HEK293 (cell line): Measurements from ENCODE around the gene TXNIP.

Experiments
- GLIS2 ChIP-seq: fragments of 450-650 bp; formaldehyde crosslinking; IDR thresholded peaks from 2 replicates; pipeline ENCODE4 v1.5.1; 2016; ENCODE audit warnings: missing biosample characterization, missing genetic modification characterization
- KLF9 ChIP-seq: fragments of 450-650 bp; formaldehyde crosslinking; IDR thresholded peaks from 2 replicates; pipeline ENCODE4 v1.5.1; 2016; ENCODE audit warnings: missing biosample characterization, missing genetic modification characterization, low read depth
- PRDM4 ChIP-seq: fragments of 450-650 bp; formaldehyde crosslinking; IDR thresholded peaks from 2 replicates; pipeline ENCODE4 v1.5.1; 2017; ENCODE audit warnings: missing biosample characterization, missing genetic modification characterization
- SCRT1 ChIP-seq: fragments of 450-650 bp; formaldehyde crosslinking; IDR thresholded peaks from 2 replicates; pipeline ENCODE4 v1.5.1; 2016; ENCODE audit warnings: missing biosample characterization, missing genetic modification characterization, borderline replicate concordance
- SP2 ChIP-seq: fragments of 450-650 bp; formaldehyde crosslinking; IDR thresholded peaks from 2 replicates; pipeline ENCODE4 v1.5.1; 2016; ENCODE audit warnings: missing biosample characterization, missing genetic modification characterization
- ZBTB11 ChIP-seq: fragments of 450-650 bp; formaldehyde crosslinking; conservative IDR thresholded peaks from 2 replicates; pipeline ENCODE4 v1.5.1; 2016; ENCODE audit warnings: low read depth, missing biosample characterization, missing genetic modification characterization
- ZBTB44 ChIP-seq: fragments of 450-650 bp; IDR thresholded peaks from 2 replicates; pipeline ENCODE4 v1.5.1; 2018; ENCODE audit warnings: missing biosample characterization, mild to moderate bottlenecking, missing genetic modification characterization
- ZIC2 ChIP-seq: fragments of 450-650 bp; formaldehyde crosslinking; IDR thresholded peaks from 2 replicates; pipeline ENCODE4 v1.5.1; 2016; ENCODE audit warnings: missing biosample characterization, missing genetic modification characterization
- ZNF114 ChIP-seq: fragments of 450-650 bp; formaldehyde crosslinking; IDR thresholded peaks from 2 replicates; pipeline ENCODE4 v1.5.0; 2017; ENCODE audit warnings: missing biosample characterization, missing genetic modification characterization
- ZNF146 ChIP-seq: fragments of 450-650 bp; formaldehyde crosslinking; IDR thresholded peaks from 2 replicates; pipeline ENCODE4 v1.5.1; 2016; ENCODE audit warnings: missing biosample characterization, missing genetic modification characterization
- ZNF169 ChIP-seq: fragments of 450-650 bp; formaldehyde crosslinking; IDR thresholded peaks from 2 replicates; pipeline ENCODE4 v1.5.1; 2016; ENCODE audit warnings: missing biosample characterization, missing genetic modification characterization
- ZNF18 ChIP-seq: fragments of 450-650 bp; formaldehyde crosslinking; IDR thresholded peaks from 2 replicates; pipeline ENCODE4 v1.5.1; 2016; ENCODE audit warnings: missing biosample characterization, missing genetic modification characterization
- ZNF2 ChIP-seq: fragments of 450-650 bp; formaldehyde crosslinking; IDR thresholded peaks from 2 replicates; pipeline ENCODE4 v1.5.1; 2016; ENCODE audit warnings: missing biosample characterization, missing genetic modification characterization
- ZNF24 ChIP-seq: fragments of 450-650 bp; formaldehyde crosslinking; IDR thresholded peaks from 2 replicates; pipeline ENCODE4 v1.5.1; 2016; ENCODE audit warnings: missing biosample characterization, missing genetic modification characterization
- ZNF341 ChIP-seq: fragments of 450-650 bp; formaldehyde crosslinking; IDR thresholded peaks from 2 replicates; pipeline ENCODE4; 2016; ENCODE audit warnings: low read depth, missing biosample characterization, missing genetic modification characterization
- ZNF48 ChIP-seq: fragments of 450-650 bp; formaldehyde crosslinking; IDR thresholded peaks from 2 replicates; pipeline ENCODE4 v1.5.1; 2016; ENCODE audit warnings: missing biosample characterization, missing genetic modification characterization
- ZNF629 ChIP-seq: fragments of 450-650 bp; formaldehyde crosslinking; IDR thresholded peaks from 2 replicates; pipeline ENCODE4 v1.5.1; 2017; ENCODE audit warnings: missing biosample characterization, missing genetic modification characterization
- ZNF670 ChIP-seq: fragments of 450-650 bp; formaldehyde crosslinking; IDR thresholded peaks from 2 replicates; pipeline ENCODE4 v1.5.1; 2016; ENCODE audit warnings: missing biosample characterization, missing genetic modification characterization, low read depth
- ZXDB ChIP-seq: fragments of 450-650 bp; formaldehyde crosslinking; IDR thresholded peaks from 2 replicates; pipeline ENCODE4 v1.5.1; 2016; ENCODE audit warnings: missing biosample characterization, missing genetic modification characterization

The TXNIP gene

GRCh38 chr1:145978854-145979745 is 17.3 kb downstream of the TXNIP start (continued):
- TF ChIP-seq PRDM4 (tag by site-specific recombination): peak; percentile 92
- TF ChIP-seq ZNF114 (tag by site-specific recombination): no peak
- peak; percentile 75; the same call in 1 of the 2 replicates for TF ChIP-seq ZIC2 (tag by site-specific recombination)
- TF ChIP-seq ZNF48 (tag by site-specific recombination): no peak
- peak; percentile 53 for TF ChIP-seq ZNF2
- TF ChIP-seq SP2: peak; percentile 94
- no peak for TF ChIP-seq ZNF146 (tag by site-specific recombination)
- peak; percentile 58 for TF ChIP-seq KLF9 (tag by site-specific recombination)
- TF ChIP-seq ZNF629 (tag by site-specific recombination): peak; percentile 81
- peak; percentile 77 for TF ChIP-seq ZNF24 (tag by site-specific recombination)
- no peak for TF ChIP-seq ZNF169
- TF ChIP-seq ZXDB: peak; percentile 79
- TF ChIP-seq ZNF341 (tag by site-specific recombination): peak; percentile 81
- TF ChIP-seq GLIS2 (tag by site-specific recombination): peak; percentile 41; the same call in 1 of the 2 replicates
- TF ChIP-seq ZBTB44: 0 out of 2 replicates have a peak, but pooled peaks have one; percentile 40
- peak; percentile 72 for TF ChIP-seq ZBTB11
- TF ChIP-seq ZNF18 (tag by site-specific recombination): peak; percentile 62
- TF ChIP-seq SCRT1 (tag by site-specific recombination): peak; percentile 75; the same call in 1 of the 2 replicates
- TF ChIP-seq ZNF670 (tag by site-specific recombination): no peak
